ENCODE measurements around the gene ARMC6.
"Not testable (repeated sequence)": the region's sequence is repeated elsewhere in the genome, so short reads cannot be mapped to it uniquely, and the experiment has no call there.

The ARMC6 gene

DNA sequence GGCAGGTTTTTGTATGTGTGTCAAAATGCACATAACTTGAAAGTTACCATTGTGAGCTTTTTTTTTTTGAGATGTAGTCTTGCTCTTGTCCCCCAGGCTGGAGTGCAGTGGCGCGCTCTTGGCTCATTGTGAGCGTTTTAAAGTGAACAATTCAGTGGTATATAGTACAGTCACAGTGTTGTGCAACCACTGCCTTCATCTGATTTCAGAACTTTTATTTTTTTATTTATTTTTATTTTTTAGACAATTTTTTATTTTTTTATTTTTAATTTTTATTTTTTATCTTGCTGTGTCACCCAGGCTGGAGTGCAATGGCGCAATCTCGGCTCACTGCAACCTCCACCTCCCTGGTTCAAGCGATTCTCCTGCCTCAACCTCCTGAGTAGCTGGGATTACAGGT lies 45.4 kb downstream of the ARMC6 start:
- DNase-seq = no peak

- DNase-seq = no peak
Measured at GRCh38 chr19:19079571-19079970, 46.2 kb downstream of the ARMC6 start.

DNA sequence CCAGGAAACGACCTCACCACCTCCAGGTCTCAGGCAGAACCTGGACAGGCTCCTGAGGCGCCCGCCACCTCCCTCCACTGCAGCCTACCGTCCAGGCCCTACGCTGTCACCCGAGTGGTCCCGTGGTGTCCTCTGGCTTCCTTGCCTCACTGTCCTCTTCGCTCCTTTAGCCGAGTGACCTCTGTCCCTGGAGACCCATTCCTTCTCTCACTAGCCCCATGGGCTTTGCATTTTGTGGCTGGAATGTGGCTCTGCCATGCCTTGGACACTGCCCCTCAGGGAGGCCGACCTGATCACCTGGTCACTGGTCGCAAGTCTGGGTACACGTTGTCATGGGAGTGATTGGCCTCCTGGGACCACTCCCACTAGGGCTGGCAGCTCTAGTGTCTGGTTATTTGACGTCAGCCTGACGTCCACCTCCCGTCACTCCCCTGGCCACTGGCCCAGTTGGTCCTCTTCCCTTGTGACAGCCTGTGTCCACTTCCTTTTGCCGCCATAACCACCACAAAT lies 48.3 kb downstream of the ARMC6 start:
- no peak for DNase-seq

DNA sequence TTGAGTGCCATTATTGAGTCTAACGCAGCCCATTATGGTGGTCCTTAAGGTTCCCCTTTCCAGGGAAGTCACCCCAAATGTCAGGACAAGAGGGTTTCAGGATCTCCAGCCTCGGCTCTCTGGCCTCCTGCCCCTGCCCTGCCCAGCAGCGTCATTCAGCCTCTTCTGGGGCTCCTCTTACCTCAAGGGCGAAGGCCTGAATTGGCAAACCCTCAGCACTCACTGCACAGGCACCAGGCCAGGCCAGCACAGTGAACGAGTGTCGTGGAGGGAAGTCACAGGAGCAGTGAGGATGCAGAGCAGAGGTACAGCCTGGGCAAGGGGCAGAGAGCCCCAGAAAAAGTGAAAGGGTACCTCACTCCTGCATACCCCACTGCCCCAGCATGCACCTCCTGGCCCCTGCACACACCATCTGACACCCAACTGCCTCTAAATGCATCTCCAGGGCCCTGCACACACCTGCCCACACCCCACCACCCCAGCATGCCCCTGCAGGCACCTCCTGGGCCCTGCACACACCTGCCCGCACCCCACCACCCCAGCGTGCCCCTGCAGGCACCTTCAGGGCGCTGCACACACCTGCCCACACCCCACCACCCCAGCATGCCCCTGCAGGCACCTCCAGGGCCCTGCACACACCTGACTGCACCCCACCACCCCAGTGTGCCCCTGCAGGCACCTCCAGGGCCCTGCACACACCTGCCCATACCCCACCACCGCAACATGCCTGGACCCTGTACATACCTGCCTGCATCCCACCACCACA lies 50.2 kb downstream of the ARMC6 start:
- no peak for DNase-seq

- DNase-seq = no peak
Measured at GRCh38 chr19:19087676-19088075, 54.3 kb downstream of the ARMC6 start.

GRCh38 chr19:19094513-19094912 lies 61.1 kb downstream of the ARMC6 start:
- DNase-seq = no peak

DNA sequence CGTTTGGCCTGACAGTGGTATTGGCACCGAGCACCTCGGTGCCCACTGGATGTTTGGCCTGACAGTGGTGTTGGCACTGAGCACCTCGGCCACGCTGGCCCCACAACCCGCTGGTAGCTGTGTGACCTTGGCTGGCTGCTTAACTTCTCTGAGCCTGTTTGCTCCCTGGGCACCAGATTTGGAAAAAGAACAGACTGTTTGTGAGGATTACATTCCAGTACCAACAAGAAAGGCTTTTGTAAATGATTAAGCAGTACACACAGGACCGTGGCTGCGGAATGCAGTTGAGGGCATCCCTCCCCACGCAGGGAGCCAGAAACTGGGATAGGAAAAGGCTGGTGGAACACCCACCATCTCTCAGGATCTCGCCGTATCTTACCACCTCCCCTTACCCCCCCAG lies 62.3 kb downstream of the ARMC6 start:
- no peak for DNase-seq

DNA sequence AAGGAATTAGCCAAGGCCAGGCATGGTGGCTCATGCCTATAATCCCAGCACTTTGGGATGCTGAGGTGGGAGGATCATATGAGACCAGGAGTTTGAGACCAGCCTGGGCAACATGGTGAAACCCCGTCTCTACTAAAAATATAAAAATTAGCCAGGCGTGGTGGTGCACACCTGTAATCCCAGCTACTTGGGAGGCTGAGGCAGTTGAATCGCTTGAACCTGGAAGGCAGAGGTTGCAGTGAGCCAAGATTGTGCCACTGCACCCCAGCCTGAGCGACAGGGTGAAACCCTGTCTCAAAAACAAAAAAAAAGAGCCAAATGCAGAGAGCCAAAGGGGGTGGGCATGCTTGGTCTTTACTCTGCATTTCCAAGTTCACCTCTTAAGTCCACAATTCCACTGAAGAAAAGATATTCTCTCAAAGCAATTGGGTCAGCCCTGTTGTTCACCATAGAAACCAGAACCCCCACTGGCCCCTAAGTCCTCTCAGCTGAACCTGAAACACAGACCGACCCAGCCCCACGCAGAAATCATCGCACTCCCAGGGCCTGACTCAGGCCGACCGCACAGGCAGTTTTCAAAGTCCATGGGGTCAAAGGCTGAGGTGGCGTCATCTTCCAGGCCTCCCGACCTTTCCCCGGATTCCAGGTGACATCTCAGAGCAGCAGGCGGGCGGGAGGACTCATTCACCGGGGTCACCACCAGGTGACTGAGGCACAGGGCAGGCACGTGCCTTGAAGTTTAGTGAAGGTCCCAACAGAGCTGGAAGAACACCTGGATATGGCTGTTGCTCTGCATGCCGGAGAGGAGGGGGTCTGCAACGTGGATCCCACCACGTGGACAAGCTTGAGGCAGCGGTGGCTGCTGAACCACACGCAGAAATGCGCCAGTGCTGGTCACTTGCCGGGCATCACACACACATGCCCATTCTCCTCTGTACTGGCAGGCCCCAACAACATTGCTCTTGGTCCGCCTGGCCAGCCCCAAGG lies 63.5 kb downstream of the ARMC6 start:
- DNase-seq = no peak

- DNase-seq = no peak
Measured at GRCh38 chr19:19098084-19098702, 64.8 kb downstream of the ARMC6 start.

DNA sequence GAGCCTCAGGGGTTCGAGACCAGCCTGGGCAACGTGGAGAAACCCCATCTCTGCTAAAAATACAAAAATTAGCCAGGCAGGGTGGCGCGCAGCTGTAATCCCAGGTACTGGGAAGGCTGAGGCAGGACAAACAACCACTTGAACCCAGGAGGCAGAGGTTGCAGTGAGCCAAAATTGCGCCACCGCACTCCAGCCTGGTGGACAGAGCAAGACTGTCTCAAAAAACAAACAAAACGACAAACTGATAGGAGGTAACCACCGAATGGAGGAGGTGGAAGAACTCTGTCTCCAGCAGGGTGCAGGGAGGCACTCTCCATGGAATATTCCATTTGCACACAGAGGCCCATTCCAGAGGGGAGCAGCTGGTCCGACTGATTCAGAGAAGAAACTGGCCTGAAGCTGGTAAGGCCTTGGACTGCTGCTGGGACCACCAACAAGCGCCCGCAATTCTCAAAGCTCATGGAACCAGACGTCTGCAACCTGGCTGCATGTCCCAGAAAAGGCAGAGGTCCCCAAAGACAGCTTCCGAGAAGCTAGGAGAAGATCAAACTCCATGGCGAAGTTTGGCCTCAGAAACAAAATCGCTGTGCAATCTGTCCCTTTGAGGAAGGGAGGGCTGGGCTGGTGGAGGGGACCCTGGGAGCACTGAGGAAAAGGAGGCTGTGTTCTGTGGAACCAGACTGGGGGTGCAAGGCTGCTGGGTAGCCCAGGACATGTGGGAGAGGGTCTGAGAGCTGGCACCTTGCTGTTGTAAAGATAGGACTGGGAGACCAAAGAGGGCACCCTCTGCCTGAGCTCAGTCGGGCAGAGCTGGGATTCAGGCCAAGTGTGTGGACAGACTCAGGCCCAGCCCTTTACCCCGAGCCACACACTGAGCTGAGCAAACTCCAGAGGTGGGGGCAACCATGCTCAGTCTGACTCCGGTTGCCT lies 65.6 kb downstream of the ARMC6 start:
- DNase-seq = no peak

DNA sequence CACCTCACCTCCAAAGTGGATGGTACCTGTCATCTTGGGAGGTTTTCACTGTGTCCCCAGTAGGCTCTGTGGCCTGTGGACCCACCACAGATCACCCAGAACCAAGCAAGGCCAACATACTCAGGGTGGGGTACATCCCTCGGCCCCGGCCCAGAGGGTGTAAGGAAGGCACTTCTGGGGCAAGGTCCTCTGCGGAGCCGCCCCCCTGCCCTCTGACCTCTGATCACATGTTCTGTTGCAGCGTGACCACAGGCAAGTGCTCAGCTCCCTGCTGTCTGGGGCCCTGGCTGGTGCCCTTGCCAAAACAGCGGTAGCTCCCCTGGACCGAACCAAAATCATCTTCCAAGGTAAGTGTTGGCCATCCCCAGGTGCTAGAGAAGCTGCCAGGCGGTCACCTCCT lies 68.1 kb downstream of the ARMC6 start:
- no peak for DNase-seq

DNA sequence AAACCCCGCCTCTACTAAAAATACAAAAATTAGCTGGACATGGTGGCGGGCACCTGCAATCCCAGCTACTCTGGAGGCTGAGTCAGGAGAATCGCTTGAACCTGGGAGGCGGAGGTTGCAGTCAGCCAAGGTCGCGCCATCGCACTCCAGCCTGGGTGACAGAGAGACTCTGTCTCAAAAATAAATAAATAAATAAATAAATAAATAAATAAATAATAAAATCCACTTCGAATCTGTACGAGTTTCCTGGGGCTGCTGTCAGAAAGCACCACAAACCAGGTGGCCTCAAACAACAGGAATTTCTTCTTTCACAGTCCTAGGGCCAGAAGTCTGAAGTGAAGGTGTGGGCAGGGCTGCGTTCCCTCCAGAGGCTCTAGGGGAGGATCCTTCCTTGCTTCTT lies 69.2 kb downstream of the ARMC6 start:
- not testable (repeated sequence) for DNase-seq

DNA sequence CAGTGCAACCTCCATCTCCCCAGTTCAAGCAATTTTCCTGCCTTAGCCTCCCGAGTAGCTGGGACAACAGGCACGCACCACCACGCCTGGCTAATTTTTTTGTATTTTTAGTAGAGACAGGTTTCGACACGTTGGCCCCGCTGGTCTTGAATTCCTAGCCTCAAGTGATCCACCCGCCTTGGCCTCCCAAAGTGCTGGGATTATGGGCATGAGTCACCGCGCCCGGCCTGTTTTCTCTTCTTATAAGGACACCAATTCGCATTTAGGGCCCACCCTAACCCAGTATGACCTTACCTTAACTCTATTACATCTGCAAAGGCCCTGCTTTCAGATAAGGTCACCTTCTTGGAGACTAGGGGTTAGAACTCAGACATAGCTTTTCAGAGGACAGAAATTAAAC lies 69.8 kb downstream of the ARMC6 start:
- DNase-seq = no peak

- no peak for DNase-seq
Measured at GRCh38 chr19:19105365-19106055, 72.1 kb downstream of the ARMC6 start.

- DNase-seq = no peak
Measured at GRCh38 chr19:19106056-19106551, 72.7 kb downstream of the ARMC6 start.

DNA sequence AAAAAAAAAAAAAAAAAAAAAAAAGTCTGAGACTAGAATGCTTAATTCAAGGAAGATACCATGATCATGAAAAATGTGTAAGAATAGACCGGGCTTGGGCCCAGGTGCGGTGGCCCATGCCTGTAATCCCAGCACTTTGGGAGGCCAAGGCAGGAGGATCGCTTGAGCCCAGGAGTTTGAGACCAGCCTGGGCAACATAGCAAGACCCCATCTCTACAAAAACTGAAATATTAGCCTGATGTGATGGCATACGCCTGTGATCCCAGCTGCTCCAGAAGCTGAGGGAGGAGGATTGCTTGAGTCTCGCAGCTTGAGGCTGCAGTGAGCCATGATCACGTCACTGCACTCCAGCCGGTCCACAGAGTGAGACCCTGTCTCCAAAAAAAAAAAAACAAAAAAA lies 73.5 kb downstream of the ARMC6 start:
- not testable (repeated sequence) for DNase-seq

GRCh38 chr19:19107654-19108053 lies 74.3 kb downstream of the ARMC6 start:
- no peak for DNase-seq
